Amniotic stem cell (primary cell): ENCODE data around the gene SRRM2.
"Not testable (repeated sequence)": the region's sequence is repeated elsewhere in the genome, so short reads cannot be mapped to it uniquely, and the experiment has no call there.

Experiments
- DNase-seq: peaks from one replicate; lab custom pipeline; 2025; lab: John Stamatoyannopoulos, UW

SRRM2 gene

GRCh38 chr16:2715064-2715463, 37.4 kb upstream of the SRRM2 start:
- no peak for DNase-seq

GRCh38 chr16:2715519-2715918, 36.9 kb upstream of the SRRM2 start:
- no peak for DNase-seq

DNA sequence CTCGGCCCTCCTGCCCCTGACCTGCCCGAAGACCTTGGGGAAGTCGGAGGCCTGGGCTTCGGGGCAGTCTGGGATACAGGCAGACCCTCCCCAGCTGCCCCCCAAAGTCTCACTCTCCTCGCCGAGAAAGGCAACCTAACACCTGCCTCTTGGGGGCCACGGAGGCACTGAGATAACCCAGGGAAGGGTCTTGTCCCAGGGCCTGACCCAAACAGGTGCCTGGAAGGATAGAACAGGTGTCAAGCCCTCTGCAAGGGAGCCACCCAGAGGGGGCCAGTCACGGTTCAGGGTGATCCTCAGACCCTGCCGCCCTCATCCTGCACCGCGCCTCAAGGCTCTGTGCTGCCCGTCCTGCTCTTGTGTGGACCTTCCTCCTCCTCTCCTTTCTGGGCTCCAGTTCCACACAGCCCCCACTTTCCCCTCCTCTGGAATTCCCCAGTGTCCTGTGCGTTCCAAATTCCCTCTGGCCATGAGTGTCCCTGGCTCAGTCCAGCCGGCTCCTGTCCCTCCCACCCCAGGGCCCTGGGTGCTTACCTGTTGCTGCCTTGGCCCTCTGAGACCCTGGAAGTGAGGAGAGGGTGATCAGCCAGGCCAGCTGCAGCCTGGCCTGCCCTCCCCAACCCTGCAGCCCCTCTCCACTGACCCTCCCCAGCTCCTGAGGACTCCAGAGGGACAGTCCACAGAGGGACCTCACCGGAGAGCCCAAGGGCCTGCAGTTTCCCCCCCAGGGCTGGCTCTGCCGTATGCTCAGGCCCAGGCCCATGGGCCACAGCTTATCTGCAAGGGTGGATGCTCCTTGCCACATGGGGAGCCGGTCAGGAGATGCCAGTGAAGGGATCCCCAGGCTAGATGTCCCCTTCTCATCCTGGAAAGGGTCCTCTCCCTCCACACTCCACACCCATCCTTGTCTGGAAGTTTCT, 36.2 kb upstream of the SRRM2 start:
- DNase-seq, result no peak

DNA sequence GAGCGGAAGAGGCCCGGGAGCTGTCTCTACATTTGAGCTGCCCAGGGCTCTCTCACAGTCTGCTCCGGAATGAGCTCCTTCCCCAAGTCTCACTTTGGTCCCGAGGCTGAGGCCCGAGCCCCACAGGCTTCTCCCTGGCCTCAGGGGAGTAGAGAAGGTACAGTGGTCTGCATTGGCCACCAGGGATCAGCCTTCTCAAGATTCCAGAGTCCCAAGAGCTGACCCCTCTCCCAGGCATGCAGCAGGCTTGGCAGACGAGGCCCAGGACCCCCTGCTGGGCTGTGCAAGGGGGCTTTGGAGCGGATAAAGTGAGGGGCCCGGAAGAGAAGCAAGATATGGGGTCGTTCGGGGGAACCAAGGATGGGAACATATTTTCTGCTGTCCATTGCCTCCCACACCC, 35.5 kb upstream of the SRRM2 start:
- no peak for DNase-seq

- no peak for DNase-seq
Measured at GRCh38 chr16:2717383-2718263, 34.8 kb upstream of the SRRM2 start.

GRCh38 chr16:2719328-2720063, 32.9 kb upstream of the SRRM2 start:
- no peak for DNase-seq

GRCh38 chr16:2720064-2720457, 32.4 kb upstream of the SRRM2 start, which contains the start of gene PRSS27:
PRSS27 (minus strand) TSS chr16:2720224; CDS start chr16:2720160, 64 bp downstream.
- DNase-seq, result no peak

GRCh38 chr16:2720719-2721633, 31.5 kb upstream of the SRRM2 start:
- DNase-seq, result peak; percentile 66

GRCh38 chr16:2721634-2722173, 30.7 kb upstream of the SRRM2 start:
- DNase-seq, result not testable (repeated sequence)

GRCh38 chr16:2724088-2724676, 28.3 kb upstream of the SRRM2 start:
- no peak for DNase-seq

DNA sequence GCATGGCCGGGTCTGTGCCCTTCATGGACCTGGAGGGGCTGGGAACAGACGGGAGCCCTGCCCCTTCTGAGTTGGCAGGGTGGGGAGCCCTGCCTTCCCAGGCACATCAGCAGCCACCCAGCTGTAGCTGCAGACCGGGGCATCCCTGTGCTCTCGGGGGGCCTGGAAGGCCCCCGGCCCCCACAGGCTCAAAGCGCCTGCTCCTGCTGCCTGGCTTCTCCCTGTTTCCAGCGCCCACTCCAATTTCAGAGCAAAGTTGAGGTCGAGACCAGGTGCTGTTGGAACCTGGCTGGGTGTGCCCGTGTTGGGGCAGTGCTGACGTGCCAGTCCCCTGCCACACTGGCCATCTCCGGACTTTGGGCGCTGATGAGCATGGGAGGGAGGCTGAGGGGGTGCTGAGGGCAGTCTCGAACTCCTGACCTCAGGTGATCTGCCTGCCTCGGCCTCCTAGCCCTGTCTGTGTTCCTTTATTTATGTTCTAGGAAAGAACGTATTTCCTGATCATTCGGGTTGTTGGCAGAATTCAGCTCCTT, 27.6 kb upstream of the SRRM2 start:
- DNase-seq, result no peak

GRCh38 chr16:2726923-2727322, 25.5 kb upstream of the SRRM2 start:
- no peak for DNase-seq

- no peak for DNase-seq
Measured at GRCh38 chr16:2728034-2728433, 24.4 kb upstream of the SRRM2 start.

DNA sequence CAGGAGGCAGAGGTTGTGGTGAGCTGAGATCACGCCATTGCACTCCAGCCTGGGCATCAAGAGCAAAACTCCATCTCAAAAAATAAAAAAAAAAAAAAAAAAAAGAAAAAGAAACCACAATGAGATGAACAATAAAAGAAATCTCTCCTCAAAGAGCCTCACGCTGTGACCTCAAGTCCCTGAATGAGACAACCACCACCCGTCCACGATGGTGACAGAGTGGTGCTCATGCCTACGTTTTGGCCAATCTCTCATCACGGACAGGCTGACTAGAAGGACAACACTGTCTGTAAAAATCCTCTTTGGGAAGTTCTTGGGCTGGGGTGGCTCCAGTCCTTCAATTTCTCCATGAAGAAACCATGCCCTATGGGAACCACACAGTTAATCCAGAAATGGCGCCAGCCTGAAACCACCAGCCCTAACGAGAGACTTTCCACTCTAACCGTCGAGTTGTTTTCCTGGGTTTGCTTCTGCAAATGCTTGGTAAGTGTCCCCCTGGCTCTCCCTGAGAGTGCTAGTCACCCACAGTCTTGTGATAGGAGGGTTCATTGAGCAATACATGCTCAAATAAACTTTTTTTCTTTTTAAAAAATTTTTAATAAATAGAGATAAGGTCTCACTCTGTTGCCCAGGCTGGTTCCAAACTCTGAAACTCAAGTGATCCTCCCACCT, 17.5 kb upstream of the SRRM2 start:
- no peak for DNase-seq

DNA sequence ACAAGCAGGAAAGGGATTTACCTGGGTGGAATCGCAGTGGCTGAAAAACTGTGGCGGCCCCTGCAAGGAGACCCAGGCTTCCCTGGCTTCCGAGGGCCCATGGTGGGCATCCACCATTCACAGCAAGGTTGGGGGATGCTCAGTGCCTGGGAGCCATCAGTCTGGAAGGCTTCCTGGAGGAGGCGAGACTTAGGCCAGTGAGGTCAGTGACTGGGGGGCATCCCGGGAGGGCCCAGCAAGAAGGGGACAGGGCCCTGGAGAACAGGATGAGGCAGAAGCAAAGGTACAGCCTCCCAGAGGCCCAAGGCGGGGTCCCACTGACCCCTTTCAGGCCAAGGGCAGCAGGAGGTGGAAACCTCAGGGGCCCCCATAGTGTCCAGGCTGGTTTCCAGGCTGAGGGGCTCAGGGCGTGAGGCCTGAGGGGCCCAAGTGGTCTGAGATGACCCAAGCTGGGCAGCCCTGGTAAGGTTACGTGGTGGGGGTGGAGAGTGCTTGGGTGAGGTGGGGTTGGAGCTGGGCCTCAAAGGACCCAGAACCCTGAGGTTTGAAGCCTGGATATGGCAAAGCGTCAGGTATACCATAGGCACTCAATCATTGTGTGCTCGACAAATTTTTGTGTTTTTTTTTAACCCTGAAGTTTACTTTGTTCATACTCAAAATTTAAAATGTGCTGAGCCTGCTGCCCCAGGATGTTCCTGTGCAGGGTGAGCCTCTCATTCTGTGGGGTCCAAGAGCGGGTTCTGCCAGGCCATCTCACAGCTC, 15.8 kb upstream of the SRRM2 start:
- DNase-seq, result no peak

DNA sequence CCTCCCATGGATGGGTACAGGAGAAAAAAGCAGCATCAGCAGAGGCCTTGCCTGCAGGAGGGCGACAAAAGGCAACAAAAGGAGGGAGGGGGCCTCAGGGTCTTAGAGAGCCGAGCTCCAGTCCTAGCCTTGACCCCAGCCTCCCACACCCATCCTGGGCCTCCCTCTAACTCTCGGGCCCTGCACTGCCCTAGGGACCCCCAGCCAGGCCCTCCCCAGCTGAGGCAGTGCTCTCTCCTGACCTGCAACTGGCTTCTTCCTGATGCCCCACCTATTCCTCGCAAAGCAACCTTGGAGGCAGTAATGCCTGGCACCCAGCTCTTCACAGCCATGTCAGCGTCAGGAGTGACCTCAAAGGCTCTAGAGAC, 15.2 kb upstream of the SRRM2 start:
- no peak for DNase-seq

GRCh38 chr16:2737895-2738418, 14.5 kb upstream of the SRRM2 start:
- DNase-seq, result no peak

- DNase-seq, result no peak
Measured at GRCh38 chr16:2738615-2739014, 13.8 kb upstream of the SRRM2 start.
